ENCODE measurements around the gene CAPS2. TPM values are rescaled to one million over a fixed set of nuclear protein-coding genes. Genes with fewer than 3 reads are reported as not detected.
"Not testable (repeated sequence)": the region's sequence is repeated elsewhere in the genome, so short reads cannot be mapped to it uniquely, and the experiment has no call there.

Gene CAPS2
- 10.0 TPM for total RNA-seq

DNA sequence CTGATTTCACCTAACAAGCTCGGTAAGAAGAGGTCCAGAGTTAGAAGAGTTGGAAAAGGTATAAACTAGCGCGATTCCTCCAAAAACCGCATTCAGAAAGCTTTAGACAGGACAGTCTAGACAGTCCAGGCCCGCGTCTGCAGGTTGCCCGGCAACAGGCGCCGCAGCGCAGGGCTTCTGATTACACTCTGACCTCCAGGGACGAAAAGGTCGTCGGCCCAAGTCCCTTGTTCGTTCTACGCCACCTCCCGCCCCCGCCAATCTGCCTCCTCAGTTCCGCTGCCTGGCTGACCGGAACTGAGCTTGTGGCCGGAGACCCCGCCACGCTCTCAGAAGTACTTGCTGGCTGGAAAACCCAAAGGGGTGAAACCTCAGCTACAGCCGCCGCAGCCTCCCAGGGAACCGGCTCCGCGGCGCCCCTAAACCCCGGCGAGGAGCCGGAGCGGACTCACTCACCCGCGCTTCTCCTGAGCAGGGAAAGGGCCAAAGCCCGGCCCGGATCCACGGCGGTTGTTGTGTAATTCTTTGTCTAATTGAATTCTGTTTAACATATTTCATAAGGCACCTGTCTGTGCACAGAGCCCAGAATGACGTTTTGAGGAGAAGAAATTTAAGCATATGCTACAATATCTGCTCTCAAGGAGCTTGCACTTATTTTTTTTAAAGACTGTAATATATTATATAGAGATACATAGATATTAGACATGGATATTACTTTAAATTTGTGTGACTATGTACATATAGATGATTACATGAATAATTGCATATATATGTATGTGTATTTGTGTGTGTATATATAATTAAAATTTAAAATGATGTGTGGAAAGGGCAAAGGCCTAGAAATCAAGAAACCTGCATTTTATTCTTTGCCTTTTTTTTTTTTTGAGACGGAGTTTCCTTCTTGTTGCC lies at the start of gene CAPS2:
CAPS2 (minus strand) TSS at position 407 of the 909 bp plus-strand sequence. CDS start 3,826 bp downstream, outside the sequence.
- DNase-seq, result peak; percentile 73

DNA sequence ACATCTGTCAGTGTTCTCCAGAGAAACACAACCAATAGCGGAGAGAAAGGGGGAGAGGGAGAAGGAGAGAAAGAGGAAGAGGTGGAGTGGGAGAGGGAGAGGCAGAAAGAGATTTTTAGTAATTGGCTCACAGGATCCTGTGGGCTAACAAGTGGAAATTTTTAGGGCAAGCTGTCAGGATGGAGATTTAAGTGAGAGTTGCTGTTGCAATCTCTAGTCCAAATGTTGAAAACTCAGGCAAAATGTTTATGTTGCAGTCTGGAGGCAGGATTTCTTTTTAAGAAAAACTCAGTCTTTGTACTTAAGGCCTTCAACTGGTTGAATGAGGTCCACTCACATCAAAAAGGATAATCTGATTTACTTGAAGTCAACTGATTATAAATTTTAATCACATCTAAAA lies 48.2 kb upstream of the CAPS2 start:
- no peak for DNase-seq

DNA sequence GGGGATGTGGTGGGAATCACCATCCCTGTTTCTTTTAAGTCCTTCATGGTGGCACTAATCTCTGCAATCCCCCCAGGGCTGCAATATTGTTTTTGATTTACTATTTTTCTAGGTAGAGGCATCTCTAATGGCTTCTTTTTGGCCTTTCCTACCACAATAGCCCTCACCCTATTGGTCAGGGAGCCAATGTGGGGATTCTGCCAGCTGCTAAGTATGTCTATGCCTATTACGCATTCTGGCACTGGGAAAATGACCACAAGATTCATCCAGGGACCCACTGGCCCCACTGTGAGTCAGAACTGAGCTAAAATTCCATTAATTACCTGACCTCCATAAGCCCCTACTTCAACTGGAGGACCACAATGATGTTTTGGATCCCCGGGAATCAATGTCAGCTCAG lies 44.8 kb upstream of the CAPS2 start:
- no peak for DNase-seq

DNA sequence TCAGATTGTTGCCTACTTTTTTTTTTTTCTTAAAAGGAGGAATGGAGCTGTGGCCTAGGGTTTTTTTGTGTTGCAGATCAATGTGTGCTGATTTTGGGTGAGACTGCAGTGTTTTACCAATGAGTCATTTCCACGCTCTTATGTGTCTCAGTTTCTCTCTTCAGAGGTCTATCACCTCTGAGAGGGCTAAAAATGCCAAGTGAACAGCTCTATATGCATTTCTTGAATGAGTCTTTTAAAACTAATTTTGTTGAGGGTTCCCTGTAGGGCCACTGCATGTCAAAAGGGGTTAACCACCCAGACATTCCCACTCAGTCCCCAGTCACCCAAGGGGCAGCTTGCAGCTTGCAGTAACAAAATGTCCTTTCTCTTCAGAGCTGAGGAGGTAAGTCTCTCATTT lies 36.5 kb upstream of the CAPS2 start:
- DNase-seq, result no peak

DNA sequence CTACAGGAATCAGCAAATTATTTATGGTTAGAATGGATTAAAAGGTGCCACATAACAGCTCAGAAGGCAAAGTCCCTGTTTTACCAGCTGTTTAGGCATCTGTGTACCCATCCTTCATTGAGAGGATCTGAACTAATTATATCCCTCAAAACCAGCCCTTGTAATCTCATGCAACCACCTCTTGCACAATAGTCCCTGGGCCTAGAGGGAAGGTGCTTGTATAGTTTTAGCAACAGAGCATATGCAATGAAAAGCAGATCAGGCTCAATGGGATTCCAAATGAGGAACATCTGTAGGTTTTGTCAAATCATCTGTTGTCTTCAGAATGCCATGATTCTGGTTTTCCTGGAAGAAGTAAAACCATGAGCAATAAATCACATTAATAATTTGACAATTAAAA lies 34.8 kb upstream of the CAPS2 start:
- no peak for DNase-seq

DNA sequence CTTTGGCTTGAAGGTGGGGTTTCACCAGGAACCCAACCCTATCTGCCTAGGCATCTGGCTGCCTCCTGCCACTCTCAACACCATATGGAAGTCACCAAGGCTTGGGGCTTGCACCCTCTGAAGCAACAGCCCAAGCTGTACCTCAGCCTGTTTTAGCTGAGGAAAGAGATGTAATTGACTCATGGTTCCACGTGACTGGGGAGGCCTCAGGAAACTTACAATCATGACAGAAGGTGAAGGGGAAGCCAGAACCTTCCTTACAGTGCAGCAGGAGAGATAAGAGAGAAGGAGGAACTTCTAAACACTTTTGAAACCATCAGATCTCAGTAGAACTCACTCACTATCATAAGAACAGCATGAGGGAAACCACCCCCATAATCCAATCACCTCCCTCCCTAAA lies 31.3 kb upstream of the CAPS2 start:
- no peak for DNase-seq

DNA sequence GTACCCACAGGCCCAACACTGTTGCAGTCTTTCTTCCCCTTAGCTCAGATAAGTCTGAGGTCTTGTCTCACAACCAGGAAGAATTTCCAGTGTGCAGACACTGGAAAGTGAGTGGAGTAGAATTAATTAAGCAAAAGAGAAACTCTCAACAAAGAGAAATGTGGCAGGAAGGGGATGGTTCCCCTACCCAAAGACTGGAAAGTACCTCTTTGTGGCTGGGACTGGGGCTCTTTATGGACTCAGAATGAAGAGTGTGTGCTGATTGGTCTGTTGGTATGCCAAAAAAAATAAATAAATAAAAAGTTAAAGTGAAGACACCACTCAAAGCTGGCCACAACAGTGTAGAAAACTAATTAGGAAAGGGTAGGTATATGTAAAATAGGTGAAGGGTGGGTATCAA lies 30.8 kb upstream of the CAPS2 start:
- DNase-seq, result no peak

DNA sequence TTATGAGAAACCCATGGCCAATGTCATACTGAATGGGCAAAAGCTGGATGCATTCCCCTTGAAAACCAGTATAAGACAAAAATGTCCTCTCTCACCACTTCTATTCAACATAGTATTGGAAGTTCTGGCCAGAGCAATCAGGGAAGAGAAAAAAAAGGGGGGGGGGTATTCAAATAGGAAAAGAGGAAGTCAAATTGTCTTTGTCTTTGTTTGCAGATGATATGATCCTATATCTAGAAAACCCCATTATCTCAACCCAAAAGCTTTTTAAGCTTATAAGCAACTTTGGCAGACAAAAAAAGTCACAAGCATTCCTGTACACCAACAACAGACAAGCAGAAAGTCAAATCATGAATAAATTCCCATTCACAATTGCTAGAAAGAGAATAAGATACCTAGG lies 23.9 kb upstream of the CAPS2 start:
- DNase-seq, result no peak

DNA sequence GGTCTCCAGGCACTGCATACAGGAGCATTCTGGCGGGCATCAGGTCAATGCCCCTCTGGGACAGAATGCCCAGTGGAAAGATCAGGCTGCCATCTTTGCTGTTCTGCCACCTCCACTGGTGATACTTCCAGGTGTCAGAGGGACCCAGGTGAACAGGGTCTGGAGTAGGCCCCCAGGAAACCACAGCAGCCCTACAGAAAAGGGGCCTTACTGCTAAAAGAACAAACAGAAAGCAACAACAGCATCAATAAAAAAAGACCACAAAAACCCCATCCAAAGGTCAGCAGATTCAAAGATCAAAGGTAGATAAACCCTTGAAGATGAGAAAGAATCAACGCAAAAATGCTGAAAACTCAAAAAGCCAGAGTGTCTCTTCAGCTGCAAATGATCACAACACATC lies 20.3 kb upstream of the CAPS2 start:
- no peak for DNase-seq

DNA sequence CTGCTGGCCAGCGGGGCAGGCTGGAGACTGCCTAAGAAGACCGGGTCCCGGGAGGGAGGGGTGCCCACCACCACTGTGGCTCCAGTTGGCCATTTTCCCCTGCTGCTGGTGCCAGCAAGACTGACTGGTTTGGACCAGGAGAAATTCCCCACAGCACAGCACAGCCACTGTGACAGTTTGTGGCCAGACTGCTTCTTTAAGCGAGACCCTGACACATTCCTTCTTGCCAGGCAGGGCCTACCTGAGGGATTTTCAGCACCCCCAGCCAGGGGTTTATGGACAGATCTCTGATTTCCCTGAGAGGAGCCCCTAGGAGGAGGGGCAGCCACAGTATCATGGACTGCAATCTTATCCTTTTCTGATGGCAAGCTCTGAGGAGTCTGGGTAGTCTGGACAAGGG lies 19.8 kb upstream of the CAPS2 start:
- no peak for DNase-seq

DNA sequence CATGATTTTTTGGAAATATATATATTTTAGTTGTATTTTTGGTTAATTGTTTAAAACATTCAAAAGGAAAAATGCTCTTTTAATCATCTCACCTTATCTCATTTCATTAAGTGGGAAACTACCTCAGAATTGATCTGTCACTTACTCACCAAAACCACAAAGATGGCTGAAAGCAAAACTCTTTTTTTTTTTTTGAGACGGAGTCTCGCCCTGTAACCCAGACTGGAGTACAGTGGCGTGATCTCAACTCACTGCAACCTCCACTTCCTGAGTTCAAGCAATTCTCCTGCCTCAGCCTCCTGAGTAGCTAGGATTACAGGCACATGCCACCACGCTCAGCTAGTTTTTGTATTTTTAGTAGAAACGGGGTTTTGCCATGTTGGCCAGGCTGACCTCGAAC lies 16.1 kb upstream of the CAPS2 start:
- DNase-seq, result not testable (repeated sequence)

DNA sequence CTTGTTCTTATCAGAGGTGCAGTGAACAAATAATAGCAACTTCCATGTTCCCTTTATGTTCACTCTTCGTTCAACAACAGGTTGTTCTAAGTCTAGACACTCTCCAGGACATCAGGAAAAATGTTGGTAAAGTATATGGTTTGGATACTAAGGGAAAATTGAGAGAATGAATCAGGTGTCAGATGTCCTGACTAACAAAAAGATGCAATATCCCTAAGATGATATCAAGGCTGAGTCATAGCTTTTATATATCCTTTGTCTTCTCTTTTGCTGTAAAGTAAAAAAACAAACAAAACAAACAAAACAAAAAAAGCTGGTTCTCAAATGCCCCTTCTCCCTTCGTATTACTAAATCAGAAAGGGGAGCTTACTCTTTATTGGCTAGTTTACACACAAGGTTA lies 15.4 kb upstream of the CAPS2 start:
- no peak for DNase-seq

DNA sequence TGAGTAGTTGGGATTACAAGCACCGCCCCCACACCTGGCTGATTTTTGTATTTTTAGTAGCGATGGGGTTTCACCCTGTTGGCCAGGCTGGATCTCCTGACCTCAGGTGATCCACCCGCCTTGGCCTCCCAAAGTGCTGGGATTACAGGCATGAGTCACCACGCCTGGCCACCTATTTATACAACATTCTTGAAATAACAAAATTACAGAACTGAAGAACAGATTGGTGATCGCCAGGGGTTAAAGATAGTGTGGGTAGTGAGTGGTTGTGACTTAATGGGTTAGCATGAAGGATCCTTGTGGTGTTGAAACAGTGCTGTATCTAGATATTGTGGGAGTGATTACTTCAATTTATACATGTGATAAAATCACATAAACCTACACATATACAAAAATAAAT lies 11.7 kb upstream of the CAPS2 start:
- DNase-seq, result no peak

DNA sequence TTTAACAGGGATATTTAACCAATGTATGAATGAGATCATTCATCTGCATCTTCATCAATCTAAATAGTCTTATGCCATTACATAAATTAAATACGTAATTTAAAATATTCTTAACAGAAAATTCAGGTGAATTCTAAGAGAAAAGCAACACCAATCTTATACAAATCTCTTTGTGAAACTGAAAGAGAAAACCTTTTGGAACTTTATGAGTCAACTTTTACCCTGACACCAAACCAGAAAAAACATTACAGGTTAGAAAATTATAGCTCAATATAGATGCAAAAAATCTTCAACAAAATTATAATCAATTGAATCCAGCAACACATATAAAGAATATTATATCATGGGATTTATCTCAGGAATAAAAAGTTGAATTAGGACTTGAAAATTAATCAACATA lies 7.8 kb upstream of the CAPS2 start:
- no peak for DNase-seq

DNA sequence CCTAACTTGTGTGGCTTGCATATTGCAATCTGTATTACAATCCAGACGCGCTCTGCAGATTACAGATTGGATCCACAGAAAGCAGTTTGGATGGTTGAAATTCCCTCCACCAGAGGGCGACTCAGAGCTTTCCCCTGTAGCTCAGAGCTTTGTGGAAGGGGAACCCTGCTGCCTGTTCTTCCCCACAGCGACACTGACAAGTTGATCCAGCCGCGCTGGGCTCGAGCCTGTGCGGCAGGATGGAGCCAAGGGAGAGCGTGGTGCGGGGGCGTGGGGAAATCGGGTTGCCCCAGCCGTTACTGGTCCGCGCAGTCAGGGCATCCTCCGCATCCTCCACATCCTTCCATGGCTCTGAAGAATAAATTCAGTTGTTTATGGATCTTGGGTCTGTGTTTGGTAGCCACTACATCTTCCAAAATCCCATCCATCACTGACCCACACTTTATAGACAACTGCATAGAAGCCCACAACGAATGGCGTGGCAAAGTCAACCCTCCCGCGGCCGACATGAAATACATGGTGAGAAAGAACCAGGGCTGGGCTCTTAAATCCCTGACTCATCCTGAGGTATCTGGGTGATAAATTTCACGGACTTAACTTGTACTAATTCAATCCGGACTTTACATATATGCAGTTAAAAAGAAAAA lies 4.4 kb upstream of the CAPS2 start, which contains the start of gene GLIPR1L1:
GLIPR1L1 (plus strand) TSS at position 287 of the 647 bp plus-strand sequence; CDS start at position 346, 59 bp downstream.
- peak; percentile 86 for DNase-seq

DNA sequence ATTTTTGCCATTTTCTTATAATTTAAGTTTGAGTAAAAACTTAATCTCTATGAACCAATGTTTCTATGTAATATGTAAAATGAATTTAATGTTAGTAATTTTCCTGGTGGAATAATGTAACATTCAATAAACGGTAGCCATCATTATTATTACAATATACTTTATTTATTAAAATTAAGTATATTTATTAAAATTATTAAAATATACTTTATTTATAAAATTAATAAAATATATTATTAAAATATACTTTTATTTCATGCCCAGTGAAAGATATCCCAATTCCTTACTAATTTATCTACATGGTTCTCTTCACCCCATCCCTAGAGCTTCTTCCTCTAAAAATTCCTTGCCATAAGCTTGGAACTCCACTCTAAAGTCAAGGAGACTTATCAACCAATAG lies 2.5 kb downstream of the CAPS2 start:
- DNase-seq, result no peak

DNA sequence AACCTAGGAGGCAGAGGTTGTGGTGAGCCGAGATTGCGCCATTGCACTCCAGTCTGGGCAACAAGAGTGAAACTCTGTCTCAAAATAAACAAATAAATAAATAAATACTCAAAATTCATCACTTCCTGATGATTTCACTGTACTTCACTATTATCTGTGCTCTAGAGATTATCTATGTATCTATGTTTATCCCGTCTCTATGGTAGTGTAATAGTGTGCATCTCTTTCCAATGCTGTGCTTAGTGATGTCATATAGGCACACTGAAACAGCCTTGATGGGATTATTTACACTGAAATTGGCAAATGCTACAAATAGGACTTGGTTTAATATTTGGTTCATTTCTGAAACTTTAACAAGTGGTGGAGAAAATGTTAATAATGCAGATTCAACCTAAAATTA lies 6.5 kb downstream of the CAPS2 start:
- DNase-seq, result no peak

DNA sequence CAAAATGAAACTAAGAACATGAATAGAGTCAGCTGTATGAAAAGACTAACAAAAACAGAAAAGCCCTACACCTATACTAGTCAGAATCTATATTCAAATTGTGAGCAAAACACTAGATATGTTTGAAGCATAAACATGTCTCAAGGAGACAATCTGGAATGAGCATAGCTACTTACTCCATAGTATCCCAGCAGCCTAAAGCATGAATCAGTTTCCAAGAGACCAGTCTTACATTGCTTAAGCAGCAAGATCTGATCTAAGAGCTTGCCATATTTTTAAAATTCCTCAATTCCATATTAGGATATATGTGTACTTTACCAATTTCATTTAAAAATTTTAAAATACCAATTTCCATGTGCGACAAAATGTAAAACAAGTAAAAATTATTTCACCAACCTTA lies 7.7 kb downstream of the CAPS2 start:
- no peak for DNase-seq

DNA sequence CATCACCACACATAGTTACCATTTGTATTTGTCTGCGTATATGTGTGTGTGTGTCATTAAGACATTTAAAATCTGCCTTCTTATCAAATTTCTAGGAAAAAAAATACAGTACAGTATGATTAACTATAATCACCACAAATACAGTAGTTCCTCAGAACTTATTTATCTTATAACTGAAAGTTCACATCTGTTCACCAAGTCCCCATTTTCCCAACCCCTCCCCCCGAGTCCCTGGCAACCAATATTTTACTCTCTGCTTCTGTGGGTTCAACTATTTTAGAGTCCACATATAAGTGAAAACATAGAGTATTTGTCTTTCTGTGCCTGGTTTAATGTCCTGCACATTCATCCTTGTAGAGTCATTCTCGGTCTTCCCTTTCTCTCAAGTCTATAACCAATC lies 12.3 kb downstream of the CAPS2 start:
- no peak for DNase-seq

DNA sequence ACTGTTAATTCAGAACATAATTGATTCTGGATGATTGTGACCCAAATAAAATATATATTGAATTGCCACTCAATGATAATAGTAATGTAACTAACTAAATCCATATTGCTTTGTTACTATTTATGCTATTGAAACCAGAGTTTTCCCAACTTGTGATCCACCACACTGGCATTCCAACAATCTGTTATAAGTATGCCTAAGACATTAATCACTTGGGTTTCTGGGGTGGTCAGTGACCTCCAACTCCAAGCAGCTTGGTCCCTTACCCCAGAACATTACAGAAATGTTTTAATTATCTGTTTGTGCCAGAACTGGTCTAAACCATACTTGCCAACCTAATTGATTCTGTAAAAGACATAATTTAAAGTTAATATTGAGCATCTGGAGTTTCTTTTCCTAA lies 14.6 kb downstream of the CAPS2 start:
- DNase-seq, result no peak

DNA sequence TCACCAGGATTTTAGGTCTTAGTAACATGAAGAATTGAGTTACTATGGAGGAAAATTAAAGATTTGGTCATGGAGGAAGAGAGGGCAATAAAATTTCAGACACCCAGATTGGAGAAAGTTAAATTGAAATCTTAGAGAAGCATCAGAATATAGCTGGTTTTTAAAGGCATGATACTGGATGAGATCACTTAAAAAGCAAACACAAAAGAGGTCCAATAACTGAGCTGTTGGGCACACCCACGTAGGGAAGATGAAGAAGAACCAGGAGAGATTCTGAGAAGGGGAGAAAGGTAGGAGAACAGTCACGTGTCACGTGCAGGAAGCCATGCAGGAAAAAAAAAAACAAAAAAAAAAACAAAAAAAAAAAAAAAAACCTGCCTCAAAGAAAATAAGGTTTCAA lies 18.8 kb downstream of the CAPS2 start:
- no peak for DNase-seq

DNA sequence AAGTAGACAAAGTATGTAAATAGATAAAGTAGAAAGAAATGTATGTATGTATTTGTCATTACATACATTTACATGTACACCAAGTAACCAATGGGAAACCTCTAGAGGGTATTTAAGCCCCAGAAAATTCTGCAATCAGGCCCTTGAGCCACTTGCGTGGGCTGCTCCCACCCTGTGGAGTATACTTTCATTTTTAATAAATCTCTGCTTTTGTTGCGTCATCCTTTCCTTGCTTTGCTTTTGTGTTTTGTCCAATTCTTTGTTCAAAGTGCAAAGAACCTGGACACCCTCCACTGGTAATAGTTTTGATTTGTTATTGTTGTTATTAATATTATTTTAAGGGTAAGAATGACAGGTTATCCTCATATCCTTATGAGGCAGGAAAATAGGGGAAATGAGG lies 21.8 kb downstream of the CAPS2 start:
- DNase-seq, result no peak

DNA sequence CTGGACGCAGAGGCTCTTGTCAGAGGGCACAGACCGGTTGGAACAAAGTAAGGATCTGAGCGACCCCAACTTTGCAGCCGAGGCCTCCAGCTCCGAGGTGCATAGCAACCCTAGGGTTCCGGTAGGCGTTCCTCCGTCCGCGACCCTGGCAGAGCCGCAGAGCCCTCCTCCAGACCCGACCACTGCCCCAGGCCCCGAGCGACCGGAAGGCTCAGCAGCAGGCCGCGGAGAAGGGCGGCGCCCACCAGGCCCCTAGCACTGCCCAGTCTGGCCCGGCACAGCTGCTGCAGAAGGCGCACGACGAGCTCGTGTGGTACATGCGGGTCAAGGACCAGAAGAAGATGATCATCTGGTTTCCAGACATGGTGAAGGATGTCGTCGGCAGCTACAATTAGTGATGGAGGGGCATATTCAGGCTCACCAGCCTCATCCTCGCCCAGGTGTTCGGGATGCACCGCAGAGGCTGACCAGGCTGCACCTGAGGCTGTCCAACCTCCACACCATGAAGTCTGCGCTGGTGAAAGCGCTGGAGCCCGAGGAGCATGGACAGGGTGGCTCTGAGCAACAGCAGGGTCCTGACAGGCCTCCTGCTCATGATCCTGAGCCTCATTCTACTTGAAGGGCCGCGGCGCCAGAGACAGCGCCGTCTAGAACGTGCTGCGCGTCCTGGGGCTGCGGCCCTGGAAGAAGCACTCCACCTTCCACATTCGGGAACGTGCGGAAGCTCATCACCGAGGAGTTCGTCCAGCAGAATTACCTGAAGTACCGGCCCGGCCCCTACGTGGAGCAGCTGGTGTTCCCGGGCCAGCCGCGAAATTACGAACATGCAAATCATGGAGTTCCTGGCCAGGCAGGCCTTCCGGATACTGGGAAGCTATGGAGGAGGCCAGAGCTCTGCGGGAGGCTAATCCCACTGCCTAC lies 24.5 kb downstream of the CAPS2 start:
- DNase-seq, result no peak
